IMR-90 (cell line): ENCODE measurements around the gene APP. TPM values are rescaled to one million over a fixed set of nuclear protein-coding genes. Genes with fewer than 3 reads are reported as not detected.

Source experiments
- ATAC-seq: fragments of 200-7000 bp; cut with Tn5 transposase; 2 replicates; pipeline ENCODE4 v1.9.1; 2020; ENCODE audit warnings: low read depth, mild to moderate bottlenecking, moderate library complexity
- BruUV-seq: library from RNA; stranded (reverse); fragments of 400-500 nt; replicated peaks from 2 replicates; lab custom pipeline; 2021; lab: Mats Ljungman, UMichigan
- CTCF ChIA-PET: fragments of 300-600 bp; formaldehyde crosslinking; extraction: SDS; loops from one replicate; lab custom pipeline; 2021; ENCODE audit warnings: antibody characterized with exemption; lab: Yijun Ruan, JAX
- POLR2A ChIA-PET: fragments of 300-600 bp; sonication (Branson Sonifier 250); formaldehyde crosslinking; loops from one replicate; lab custom pipeline; 2022; ENCODE audit warnings: antibody characterized with exemption; ENCODE audit not compliant: unreplicated experiment; lab: Charles Lee
- DNase-seq: peaks from one replicate; pipeline ENCODE4 v3.0.0; 2013
- H2AFZ ChIP-seq: replicated peaks from 2 replicates; pipeline ENCODE3; 2013; ENCODE audit warnings: low read length, mild to moderate bottlenecking; ENCODE audit not compliant: poor library complexity
- H2AK5ac ChIP-seq: 2 replicates; pipeline ENCODE4 v1.6.1; 2013; ENCODE audit warnings: low read depth, low read length, inconsistent platforms
- H2AK9ac ChIP-seq: replicated peaks from 2 replicates; pipeline ENCODE3; 2013; ENCODE audit warnings: mild to moderate bottlenecking, low read depth, low read length, moderate library complexity; ENCODE audit not compliant: poor library complexity
- H2BK120ac ChIP-seq: 2 replicates; pipeline ENCODE4 v1.6.1; 2013; ENCODE audit warnings: low read depth, low read length, inconsistent platforms
- H2BK15ac ChIP-seq: 3 replicates; pipeline ENCODE4 v1.6.1; 2013; ENCODE audit warnings: low read depth, low read length, inconsistent platforms
- H2BK20ac ChIP-seq: 2 replicates; pipeline ENCODE4 v1.6.1; 2013; ENCODE audit warnings: low read depth, mild to moderate bottlenecking, inconsistent platforms, low read length, moderate library complexity
- H2BK5ac ChIP-seq: 2 replicates; pipeline ENCODE4 v1.6.1; 2013; ENCODE audit warnings: mild to moderate bottlenecking, low read depth, low read length, inconsistent platforms; ENCODE audit not compliant: poor library complexity, severe bottlenecking
- H3K14ac ChIP-seq: replicated peaks from 2 replicates; pipeline ENCODE4 v1.6.1; 2013; ENCODE audit warnings: low read depth, low read length, inconsistent platforms
- H3K18ac ChIP-seq: 2 replicates; pipeline ENCODE4 v1.6.1; 2013; ENCODE audit warnings: low read depth, low read length, control low read depth
- H3K23ac ChIP-seq: 2 replicates; pipeline ENCODE4 v1.6.1; 2013; ENCODE audit warnings: low read depth, low read length, inconsistent platforms
- H3K27ac ChIP-seq: 2 replicates; pipeline ENCODE4 v1.5.1; 2013; ENCODE audit warnings: mild to moderate bottlenecking, control low read depth, low read length; ENCODE audit not compliant: insufficient read depth
- H3K27me3 ChIP-seq: 2 replicates; pipeline ENCODE4 v1.6.1; 2013; ENCODE audit warnings: low read length; ENCODE audit not compliant: control insufficient read depth, insufficient read depth
- H3K36me3 ChIP-seq: 2 replicates; pipeline ENCODE4 v1.6.1; 2013; ENCODE audit warnings: low read length, mixed read lengths; ENCODE audit not compliant: control insufficient read depth, insufficient read depth
- H3K4ac ChIP-seq: 2 replicates; pipeline ENCODE4 v1.6.1; 2013; ENCODE audit warnings: low read depth, low read length, inconsistent platforms
- H3K4me1 ChIP-seq: 2 replicates; pipeline ENCODE4 v1.6.1; 2013; ENCODE audit warnings: low read length, mixed read lengths; ENCODE audit not compliant: control insufficient read depth, insufficient read depth
- H3K4me2 ChIP-seq: 2 replicates; pipeline ENCODE4 v1.6.1; 2013; ENCODE audit warnings: low read depth, mild to moderate bottlenecking, control low read depth, low read length, moderate library complexity
- H3K4me3 ChIP-seq: 2 replicates; pipeline ENCODE4 v1.5.1; 2013; ENCODE audit warnings: low read depth, mild to moderate bottlenecking, control low read depth, low read length, moderate library complexity; ENCODE audit not compliant: insufficient read depth
- H3K56ac ChIP-seq: 2 replicates; pipeline ENCODE4 v1.6.1; 2013; ENCODE audit warnings: low read length, inconsistent platforms; ENCODE audit not compliant: insufficient read depth; ENCODE audit errors: extremely low read depth
- H3K79me1 ChIP-seq, 2 experiments: 2 replicates each; pipeline ENCODE4 v1.6.1; 2013; ENCODE audit warnings: low read length in 2 of 2, inconsistent platforms in 1 of 2, low read depth in 1 of 2
- H3K9ac ChIP-seq: 2 replicates; pipeline ENCODE4 v1.6.1; 2013; ENCODE audit warnings: low read depth, low read length, control low read depth
- H3K9me1 ChIP-seq: 2 replicates; pipeline ENCODE4 v1.6.1; 2013; ENCODE audit warnings: low read length, inconsistent platforms; ENCODE audit not compliant: insufficient read depth
- H3K9me3 ChIP-seq: 2 replicates; pipeline ENCODE4 v1.6.1; 2013; ENCODE audit warnings: low read length; ENCODE audit not compliant: control insufficient read depth, insufficient read depth
- H4K20me1 ChIP-seq: 2 replicates; pipeline ENCODE4 v1.6.1; 2013; ENCODE audit warnings: low read length, inconsistent platforms; ENCODE audit not compliant: insufficient read depth
- H4K5ac ChIP-seq: 2 replicates; pipeline ENCODE4 v1.6.1; 2013; ENCODE audit warnings: mild to moderate bottlenecking, low read depth, low read length, control low read depth
- H4K8ac ChIP-seq, 2 experiments: 2 replicates each; pipeline ENCODE4 v1.6.1; 2013; ENCODE audit warnings: low read depth in 2 of 2, low read length in 2 of 2, control low read depth in 1 of 2, inconsistent platforms in 1 of 2
- H4K91ac ChIP-seq: 2 replicates; pipeline ENCODE4 v1.6.1; 2013; ENCODE audit warnings: low read depth, low read length, inconsistent platforms; ENCODE audit not compliant: insufficient read depth
- CHD1 ChIP-seq: IDR thresholded peaks from 2 replicates; pipeline ENCODE4 v1.6.1; 2012; ENCODE audit warnings: low read depth, low read length, improper control_type of control experiment
- FOS ChIP-seq: fragments of 150-350 bp; IDR thresholded peaks from 2 replicates; pipeline ENCODE4 v1.6.1; 2016; ENCODE audit warnings: low read depth, low read length
- MAZ ChIP-seq: IDR thresholded peaks from 2 replicates; pipeline ENCODE4 v1.6.1; 2012; ENCODE audit warnings: low read depth, mild to moderate bottlenecking, low read length, improper control_type of control experiment, moderate library complexity, borderline replicate concordance
- MXI1 ChIP-seq: IDR thresholded peaks from 2 replicates; pipeline ENCODE4 v1.6.1; 2012; ENCODE audit warnings: low read depth, mild to moderate bottlenecking, low read length, moderate library complexity, borderline replicate concordance
- RCOR1 ChIP-seq: IDR thresholded peaks from 2 replicates; pipeline ENCODE4 v1.6.1; 2012; ENCODE audit warnings: mild to moderate bottlenecking, low read length, improper control_type of control experiment; ENCODE audit not compliant: insufficient replicate concordance
- RFX5 ChIP-seq: IDR thresholded peaks from 2 replicates; pipeline ENCODE4 v1.8.0; 2012; ENCODE audit warnings: low read depth, mild to moderate bottlenecking, low read length, moderate library complexity
- SMC3 ChIP-seq: fragments of 150-350 bp; IDR thresholded peaks from 2 replicates; pipeline ENCODE4 v1.6.1; 2016; ENCODE audit warnings: low read depth, mild to moderate bottlenecking, antibody characterized with exemption, low read length, moderate library complexity
- WGBS, 2 experiments: methylation state at CpG; one replicate each; pipeline versions ENCODE4 v1.1.5 to v1.1.7; 2013; ENCODE audit warnings: missing lambda C conversion rate in 2 of 2; ENCODE audit not compliant: insufficient read length in 1 of 2; ENCODE audit errors: extremely low coverage in 2 of 2; 5-methylcytosine and 5-hydroxymethylcytosine counted together
- dilution Hi-C: fragments of 300-500 bp; cut with HindIII; formaldehyde crosslinking; loops from one replicate; pipeline ENCODE4 v1.14.3; 2018; ENCODE audit warnings: low sequenced_read_pairs; ENCODE audit not compliant: unreplicated experiment
- in situ Hi-C: fragments of 300-500 bp; cut with MboI; formaldehyde crosslinking; loops from 3 replicates; pipeline ENCODE4 v1.14.3; 2019; ENCODE audit warnings: low sequenced_read_pairs, inconsistent platforms, mixed read lengths
- intact Hi-C: fragments of 100-400 bp; cut with micrococcal nuclease; formaldehyde crosslinking; loops from 2 replicates; pipeline ENCODE4 v1.10.0; 2022
- polyA plus RNA-seq, 3 experiments: library from polyadenylated mRNA; depleted of rRNA; stranded (reverse); fragments of >200 nt; gene quantifications; 2 replicates each; pipeline ENCODE4 v1.2.3, GENCODE V29; 2012; ENCODE audit warnings: low replicate concordance in 1 of 3
- total RNA-seq: library from RNA; depleted of rRNA; stranded (reverse); fragments of >200 nt; gene quantifications from 2 replicates; pipeline ENCODE4 v1.2.3, GENCODE V29; 2012
- TF ChIP-seq, protein P1 (sequence below): fragments of 150-350 bp; IDR thresholded peaks from 2 replicates; pipeline ENCODE4 v1.6.1; 2017; ENCODE audit warnings: mild to moderate bottlenecking, antibody characterized with exemption, low read length, low read depth
- TF ChIP-seq, protein P2 (sequence below): conservative IDR thresholded peaks from 2 replicates; pipeline ENCODE4 v1.5.1; 2012; ENCODE audit warnings: mild to moderate bottlenecking, low read depth, low read length, improper control_type of control experiment
- TF ChIP-seq, protein P3 (sequence below): fragments of 150-350 bp; IDR thresholded peaks from 2 replicates; pipeline ENCODE4 v1.6.1; 2016; ENCODE audit warnings: low read depth, mild to moderate bottlenecking, low read length, moderate library complexity, borderline replicate concordance

The APP gene
- total and polyA plus RNA-seq, 2 of the 4 experiments (the other 2 are of a cell fraction): 191 to 530 TPM

- BruUV-seq: no TSS peak
- dilution Hi-C loops (no loop called here), in situ Hi-C loops (no loop called here), intact Hi-C loops (no loop called here)
- no peak overlapping the region for H2BK20ac ChIP-seq
- no peak overlapping the region for H4K8ac ChIP-seq
- peak; percentile 39 for DNase-seq
- no peak overlapping the region for H2BK5ac ChIP-seq
- POLR2A ChIA-PET: no interaction called here
- no peaks in the 10 kb centered on the region for H3K79me1 ChIP-seq
- H4K20me1 ChIP-seq: no peaks in the 10 kb centered on the region
- no peaks in the 10 kb centered on the region for H3K36me3 ChIP-seq
- no peak overlapping the region for H4K91ac ChIP-seq
- H3K23ac ChIP-seq: no peak overlapping the region
- H2BK120ac ChIP-seq: no peak overlapping the region
- no peak overlapping the region for H2AK9ac ChIP-seq
- WGBS, 2 experiments: no CpG with 5 or more reads among the region's 2 CpGs
- H3K27ac ChIP-seq: no peak overlapping the region
- no peaks in the 10 kb centered on the region for H3K4me1 ChIP-seq
- no peak overlapping the region for H3K56ac ChIP-seq
- no peak overlapping the region for H3K14ac ChIP-seq
- peaks cover 2% of the 10 kb centered on the region; the same call in 1 of the 2 replicates for H3K9me3 ChIP-seq
- H3K9me1 ChIP-seq: no peaks in the 10 kb centered on the region
- no peak overlapping the region for H2AFZ ChIP-seq
- H4K5ac ChIP-seq: no peak overlapping the region
- CTCF ChIA-PET: no interaction called here
- H3K9ac ChIP-seq: no peak overlapping the region
- H2BK15ac ChIP-seq: no peak overlapping the region
- H2AK5ac ChIP-seq: no peak overlapping the region
- no peaks in the 10 kb centered on the region for H3K27me3 ChIP-seq
- no peak overlapping the region for H3K4me3 ChIP-seq
- no peak overlapping the region for H3K4ac ChIP-seq
- peak; percentile 40; the same call in 1 of the 2 replicates for ATAC-seq
- H3K4me2 ChIP-seq: no peak overlapping the region
- TF ChIP-seq RCOR1 (no peak), RFX5 (no peak), SMC3 (no peak), FOS (no peak), MAZ (no peak), MXI1 (no peak), CHD1 (no peak)
- TF ChIP-seq, protein P1, sequence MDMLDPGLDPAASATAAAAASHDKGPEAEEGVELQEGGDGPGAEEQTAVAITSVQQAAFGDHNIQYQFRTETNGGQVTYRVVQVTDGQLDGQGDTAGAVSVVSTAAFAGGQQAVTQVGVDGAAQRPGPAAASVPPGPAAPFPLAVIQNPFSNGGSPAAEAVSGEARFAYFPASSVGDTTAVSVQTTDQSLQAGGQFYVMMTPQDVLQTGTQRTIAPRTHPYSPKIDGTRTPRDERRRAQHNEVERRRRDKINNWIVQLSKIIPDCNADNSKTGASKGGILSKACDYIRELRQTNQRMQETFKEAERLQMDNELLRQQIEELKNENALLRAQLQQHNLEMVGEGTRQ: no peak
- TF ChIP-seq, protein P2, sequence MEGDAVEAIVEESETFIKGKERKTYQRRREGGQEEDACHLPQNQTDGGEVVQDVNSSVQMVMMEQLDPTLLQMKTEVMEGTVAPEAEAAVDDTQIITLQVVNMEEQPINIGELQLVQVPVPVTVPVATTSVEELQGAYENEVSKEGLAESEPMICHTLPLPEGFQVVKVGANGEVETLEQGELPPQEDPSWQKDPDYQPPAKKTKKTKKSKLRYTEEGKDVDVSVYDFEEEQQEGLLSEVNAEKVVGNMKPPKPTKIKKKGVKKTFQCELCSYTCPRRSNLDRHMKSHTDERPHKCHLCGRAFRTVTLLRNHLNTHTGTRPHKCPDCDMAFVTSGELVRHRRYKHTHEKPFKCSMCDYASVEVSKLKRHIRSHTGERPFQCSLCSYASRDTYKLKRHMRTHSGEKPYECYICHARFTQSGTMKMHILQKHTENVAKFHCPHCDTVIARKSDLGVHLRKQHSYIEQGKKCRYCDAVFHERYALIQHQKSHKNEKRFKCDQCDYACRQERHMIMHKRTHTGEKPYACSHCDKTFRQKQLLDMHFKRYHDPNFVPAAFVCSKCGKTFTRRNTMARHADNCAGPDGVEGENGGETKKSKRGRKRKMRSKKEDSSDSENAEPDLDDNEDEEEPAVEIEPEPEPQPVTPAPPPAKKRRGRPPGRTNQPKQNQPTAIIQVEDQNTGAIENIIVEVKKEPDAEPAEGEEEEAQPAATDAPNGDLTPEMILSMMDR: no peak
- TF ChIP-seq, protein P3, sequence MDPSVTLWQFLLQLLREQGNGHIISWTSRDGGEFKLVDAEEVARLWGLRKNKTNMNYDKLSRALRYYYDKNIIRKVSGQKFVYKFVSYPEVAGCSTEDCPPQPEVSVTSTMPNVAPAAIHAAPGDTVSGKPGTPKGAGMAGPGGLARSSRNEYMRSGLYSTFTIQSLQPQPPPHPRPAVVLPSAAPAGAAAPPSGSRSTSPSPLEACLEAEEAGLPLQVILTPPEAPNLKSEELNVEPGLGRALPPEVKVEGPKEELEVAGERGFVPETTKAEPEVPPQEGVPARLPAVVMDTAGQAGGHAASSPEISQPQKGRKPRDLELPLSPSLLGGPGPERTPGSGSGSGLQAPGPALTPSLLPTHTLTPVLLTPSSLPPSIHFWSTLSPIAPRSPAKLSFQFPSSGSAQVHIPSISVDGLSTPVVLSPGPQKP: no peak
- no peak overlapping the region for H3K18ac ChIP-seq
Measured at GRCh38 chr21:25831300-25831960, 339.1 kb downstream of the APP start.
